ENCODE results near the gene OXCT1.
A peak's percentile ranks its signal among the peaks of the same experiment; 100 is the strongest.

The OXCT1 gene

DNA sequence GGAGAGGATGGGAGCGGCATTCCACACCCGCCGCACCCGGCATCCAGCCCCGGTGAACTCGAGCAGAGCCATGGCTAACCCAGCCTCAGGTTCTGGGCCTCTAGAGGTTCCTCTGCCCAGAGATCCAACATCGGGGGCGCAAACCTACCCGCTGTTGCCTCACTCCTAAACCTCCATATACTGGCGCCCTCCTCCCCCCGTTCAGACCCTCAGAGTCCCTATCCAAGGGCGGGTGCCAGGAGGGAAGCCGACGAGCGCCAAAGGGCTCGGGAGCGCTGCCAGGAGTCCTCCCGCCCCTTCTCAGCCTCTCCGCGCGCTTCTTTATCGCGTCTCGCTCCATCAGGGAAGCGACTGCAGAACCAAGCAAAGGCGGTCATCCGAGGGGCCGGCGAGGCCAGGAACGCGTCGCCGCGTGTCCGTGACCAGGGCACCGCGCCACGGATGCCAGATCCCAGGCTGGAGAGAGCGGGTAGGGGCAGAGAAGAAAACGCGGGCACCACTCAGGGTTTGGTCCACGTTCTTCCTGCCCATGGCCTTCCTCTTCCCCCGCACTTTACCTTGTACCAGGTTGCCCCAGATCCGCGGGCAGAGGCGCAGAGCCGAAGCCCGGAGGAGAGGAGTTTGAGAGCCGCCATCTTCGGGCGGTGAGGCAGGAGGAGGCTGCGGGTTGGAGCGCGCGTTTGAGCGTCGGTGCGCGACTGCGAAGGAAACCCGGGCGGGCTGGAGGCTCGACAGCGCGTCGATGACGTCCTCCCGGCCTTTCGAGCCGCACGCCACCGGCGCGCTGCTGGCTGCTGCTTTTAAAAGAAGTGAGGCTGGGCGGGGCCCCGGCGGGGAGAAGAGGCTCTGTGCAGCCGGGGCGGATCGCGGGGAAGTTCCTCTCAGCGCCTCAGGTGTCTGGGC lies at the start of gene OXCT1:
Gene OXCT1 (minus strand): TSS at position 702 of the 903 bp plus-strand sequence. CDS start 67 bp downstream, at position 635.
- DNase-seq (ENCODE audit: low spot score in 2 of 2) (peak; percentile 75 to 93), ATAC-seq (peak; percentile 96)
- no peaks in the 10 kb centered on the region for H3K9me3 Mint-ChIP-seq
- H3K36me3 Mint-ChIP-seq = peaks cover 9% of the 10 kb centered on the region
- peak within 1 kb of the TSS; percentile 93 for H3K27ac Mint-ChIP-seq
- peak within 1 kb of the TSS; percentile 93 for H3K4me3 Mint-ChIP-seq
- peaks cover 54% of the 10 kb centered on the region for H3K4me1 Mint-ChIP-seq

DNA sequence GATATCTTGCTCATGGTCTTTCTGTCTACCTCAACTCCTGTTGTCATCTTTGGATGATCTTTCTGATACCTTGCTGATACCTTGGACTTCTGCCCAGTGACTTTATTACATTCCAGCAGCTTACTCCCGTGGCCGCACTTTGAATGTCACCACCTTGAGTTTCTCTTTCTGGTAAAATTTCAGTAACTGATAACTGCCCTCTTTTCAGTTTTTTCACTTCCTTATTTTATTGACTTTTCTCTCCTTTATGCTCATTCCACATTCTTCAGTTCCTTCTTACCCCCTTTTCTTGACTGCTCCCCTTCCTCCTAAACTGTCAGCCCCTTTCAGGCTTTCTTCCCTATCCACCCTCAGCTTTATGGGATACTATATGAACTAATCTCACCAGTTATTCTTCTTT lies 47.9 kb upstream of the OXCT1 start:
- Mint-ChIP-seq H3K27ac (no peak overlapping the region), H3K9me3 (no peaks in the 10 kb centered on the region), H3K4me3 (no peak overlapping the region), H3K4me1 (peaks cover 5% of the 10 kb centered on the region), H3K36me3 (peaks cover 89% of the 10 kb centered on the region)
- no peak for DNase-seq (ENCODE audit: low spot score in 2 of 2)
- no peak for ATAC-seq

GRCh38 chr5:41908374-41909079 lies 38.3 kb upstream of the OXCT1 start:
- Mint-ChIP-seq H3K27ac (no peak overlapping the region), H3K4me1 (peaks cover 28% of the 10 kb centered on the region)
- no peak for ATAC-seq

GRCh38 chr5:41906151-41906550 lies 35.9 kb upstream of the OXCT1 start:
- Mint-ChIP-seq H3K4me3 (no peak overlapping the region), H3K27ac (no peak overlapping the region), H3K36me3 (peaks cover 57% of the 10 kb centered on the region), H3K4me1 (peaks cover 34% of the 10 kb centered on the region), H3K9me3 (no peaks in the 10 kb centered on the region)
- no peak for ATAC-seq
- DNase-seq (ENCODE audit: low spot score in 2 of 2) = no peak

More at GRCh38 chr5:41908374-41909079, 38.3 kb upstream of the OXCT1 start:
- DNase-seq (ENCODE audit: low spot score in 2 of 2) = no peak
- no peak overlapping the region for H3K4me3 Mint-ChIP-seq
- H3K9me3 Mint-ChIP-seq = no peaks in the 10 kb centered on the region
- peaks cover 80% of the 10 kb centered on the region for H3K36me3 Mint-ChIP-seq

- peaks cover 37% of the 10 kb centered on the region for H3K36me3 Mint-ChIP-seq
Measured at GRCh38 chr5:41903892-41904799, 33.9 kb upstream of the OXCT1 start, which contains the start of gene RIMOC1. TSS of gene RIMOC1 (plus strand) at chr5:41904344. CDS start at chr5:41904368, 24 bp downstream.

GRCh38 chr5:41903382-41903891 lies 33.2 kb upstream of the OXCT1 start:
- Mint-ChIP-seq H3K4me3 (peak overlapping the region; percentile 93), H3K36me3 (peaks cover 30% of the 10 kb centered on the region), H3K9me3 (no peaks in the 10 kb centered on the region), H3K4me1 (peaks cover 34% of the 10 kb centered on the region), H3K27ac (peak overlapping the region; percentile 99)
- no peak for DNase-seq (ENCODE audit: low spot score in 2 of 2)
- no peak for ATAC-seq

More at GRCh38 chr5:41903892-41904799, 33.9 kb upstream of the OXCT1 start, which contains the start of gene RIMOC1:
- peak within 1 kb of the TSS; percentile 93 for H3K4me3 Mint-ChIP-seq
- peak; percentile 94 to 99 for DNase-seq (ENCODE audit: low spot score in 2 of 2)
- H3K27ac Mint-ChIP-seq = peak within 1 kb of the TSS; percentile 99
- peak; percentile 97 for ATAC-seq
- peaks cover 34% of the 10 kb centered on the region for H3K4me1 Mint-ChIP-seq
- H3K9me3 Mint-ChIP-seq = no peaks in the 10 kb centered on the region

- no peak for ATAC-seq
- Mint-ChIP-seq H3K36me3 (no peaks in the 10 kb centered on the region), H3K4me1 (peaks cover 13% of the 10 kb centered on the region), H3K9me3 (no peaks in the 10 kb centered on the region), H3K4me3 (no peak overlapping the region), H3K27ac (no peak overlapping the region)
- DNase-seq (ENCODE audit: low spot score in 2 of 2) = no peak
Measured at GRCh38 chr5:41896230-41896629, 26.0 kb upstream of the OXCT1 start.

GRCh38 chr5:41893074-41893851 lies 23.0 kb upstream of the OXCT1 start:
- Mint-ChIP-seq H3K36me3 (no peaks in the 10 kb centered on the region), H3K9me3 (no peaks in the 10 kb centered on the region), H3K4me3 (peak overlapping the region; percentile 43), H3K27ac (peak overlapping the region; percentile 26), H3K4me1 (peaks cover 15% of the 10 kb centered on the region)
- ATAC-seq = no peak
- DNase-seq (ENCODE audit: low spot score in 2 of 2) = no peak

DNA sequence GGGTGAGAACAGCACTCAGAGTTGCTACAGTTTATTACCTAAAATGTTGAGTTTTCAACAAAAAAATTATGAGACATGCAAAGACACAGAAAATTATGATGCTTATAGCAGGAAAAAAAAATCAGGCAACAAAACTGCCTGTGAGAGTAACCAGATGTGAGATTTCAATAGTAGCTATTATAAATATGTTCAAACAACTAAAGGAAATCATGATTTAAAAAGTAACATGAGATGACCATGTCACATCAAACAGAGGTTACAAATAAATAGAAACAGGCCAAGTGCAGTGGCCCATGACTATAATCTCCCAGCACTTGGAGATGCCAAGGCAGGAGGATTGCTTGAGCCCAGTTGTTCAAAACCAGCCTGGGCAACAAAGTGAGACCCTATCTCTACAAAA lies 21.8 kb upstream of the OXCT1 start:
- Mint-ChIP-seq H3K4me3 (no peak overlapping the region), H3K4me1 (peaks cover 15% of the 10 kb centered on the region), H3K36me3 (no peaks in the 10 kb centered on the region), H3K9me3 (no peaks in the 10 kb centered on the region), H3K27ac (peak overlapping the region; percentile 26)
- ATAC-seq (no peak), DNase-seq (ENCODE audit: low spot score in 2 of 2) (no peak)

GRCh38 chr5:41891066-41891707 lies 21.0 kb upstream of the OXCT1 start:
- no peak overlapping the region for H3K27ac Mint-ChIP-seq
- H3K9me3 Mint-ChIP-seq = no peaks in the 10 kb centered on the region
- DNase-seq (ENCODE audit: low spot score in 2 of 2) (no peak), ATAC-seq (no peak)
- peaks cover 15% of the 10 kb centered on the region for H3K4me1 Mint-ChIP-seq
- no peak overlapping the region for H3K4me3 Mint-ChIP-seq
- no peaks in the 10 kb centered on the region for H3K36me3 Mint-ChIP-seq

DNA sequence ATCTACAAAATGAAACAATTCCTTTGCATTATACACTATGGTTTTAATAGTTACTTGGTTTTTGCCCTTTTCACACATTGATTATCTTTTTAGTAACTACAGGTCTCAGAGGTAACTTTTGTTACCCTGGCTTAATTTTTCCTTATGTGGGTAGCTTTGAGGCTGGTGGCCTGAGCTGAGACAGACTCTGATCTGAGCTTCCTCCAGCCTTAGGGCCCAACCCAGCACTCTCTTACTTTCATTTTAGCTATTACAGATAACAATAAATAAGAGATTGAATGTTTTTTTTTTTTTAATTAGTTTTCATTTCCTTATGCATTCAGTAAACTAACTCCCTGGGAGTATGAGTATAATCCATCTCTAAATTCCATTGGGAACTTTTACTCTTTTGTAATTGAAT lies 15.1 kb upstream of the OXCT1 start:
- no peaks in the 10 kb centered on the region for H3K36me3 Mint-ChIP-seq
- H3K4me1 Mint-ChIP-seq = no peaks in the 10 kb centered on the region
- no peaks in the 10 kb centered on the region for H3K9me3 Mint-ChIP-seq
- H3K27ac Mint-ChIP-seq = no peak overlapping the region
- H3K4me3 Mint-ChIP-seq = no peak overlapping the region
- DNase-seq (ENCODE audit: low spot score in 2 of 2) (no peak), ATAC-seq (no peak)

GRCh38 chr5:41883936-41884335 lies 13.7 kb upstream of the OXCT1 start:
- H3K9me3 Mint-ChIP-seq = no peaks in the 10 kb centered on the region
- H3K36me3 Mint-ChIP-seq = no peaks in the 10 kb centered on the region
- H3K27ac Mint-ChIP-seq = no peak overlapping the region
- ATAC-seq (no peak), DNase-seq (ENCODE audit: low spot score in 2 of 2) (no peak)
- H3K4me1 Mint-ChIP-seq = no peaks in the 10 kb centered on the region
- H3K4me3 Mint-ChIP-seq = no peak overlapping the region

GRCh38 chr5:41883243-41883642 lies 13.0 kb upstream of the OXCT1 start:
- H3K27ac Mint-ChIP-seq = no peak overlapping the region
- ATAC-seq (no peak), DNase-seq (ENCODE audit: low spot score in 2 of 2) (no peak)
- no peaks in the 10 kb centered on the region for H3K9me3 Mint-ChIP-seq
- no peaks in the 10 kb centered on the region for H3K36me3 Mint-ChIP-seq
- no peak overlapping the region for H3K4me3 Mint-ChIP-seq
- no peaks in the 10 kb centered on the region for H3K4me1 Mint-ChIP-seq

DNA sequence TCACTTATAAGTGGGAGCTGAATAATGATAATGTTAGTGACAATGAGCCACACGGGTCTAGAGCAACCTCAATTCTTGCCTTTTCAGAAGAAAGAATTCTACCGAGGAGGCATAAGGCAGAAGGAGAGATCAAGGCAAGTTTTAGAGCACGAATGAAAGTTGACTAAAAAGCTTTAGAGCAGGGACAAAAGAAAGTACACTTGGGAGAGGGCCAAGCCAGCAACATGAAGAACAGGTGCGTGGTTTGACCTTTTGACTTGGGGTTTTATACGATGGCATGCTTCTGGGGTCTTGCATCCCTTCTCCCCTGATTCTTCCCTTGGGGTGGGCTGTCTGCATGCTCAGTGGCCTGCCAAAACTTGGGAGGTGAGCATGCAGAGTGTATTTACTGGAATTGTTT lies 12.5 kb upstream of the OXCT1 start:
- DNase-seq (ENCODE audit: low spot score in 2 of 2) (no peak), ATAC-seq (no peak)
- Mint-ChIP-seq H3K36me3 (no peaks in the 10 kb centered on the region), H3K4me1 (no peaks in the 10 kb centered on the region), H3K4me3 (no peak overlapping the region), H3K27ac (no peak overlapping the region), H3K9me3 (no peaks in the 10 kb centered on the region)
